ENCODE results near the gene CDCA7.

Gene CDCA7

DNA sequence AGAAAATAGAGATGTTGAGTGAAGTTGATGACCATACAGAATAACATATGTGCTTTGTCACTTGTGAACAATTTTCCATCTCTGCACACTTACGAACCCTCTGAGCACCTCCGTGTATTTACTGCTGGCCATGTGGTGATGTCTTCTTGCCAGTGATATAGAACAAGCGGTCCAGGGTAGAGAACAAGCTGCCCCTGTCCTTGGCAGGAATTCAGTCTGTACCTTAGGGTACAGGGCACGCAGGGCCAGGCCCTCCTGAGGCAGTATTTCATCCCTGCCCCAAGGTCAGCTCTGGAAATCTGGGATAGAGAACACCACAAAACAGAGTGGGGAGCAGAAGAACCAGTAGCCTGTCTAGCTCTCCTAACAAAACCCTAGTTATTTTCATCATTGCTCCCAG, 44.6 kb downstream of the CDCA7 start:
- Histone ChIP-seq H2AFZ (ENCODE audit: low read depth) (no peak overlapping the region), H3K4me2 (no peak overlapping the region), H3K4me3 (IDR thresholded peaks at IDR 0.05; ENCODE audit: insufficient read depth, low read depth, low read length) (no peak overlapping the region), H3K4me1 (ENCODE audit: low read depth, poor library complexity, severe bottlenecking) (peaks cover 3% of the 10 kb centered on the region), H3K79me2 (ENCODE audit: insufficient read depth, low read depth) (no peaks in the 10 kb centered on the region), H3K27ac (no peak overlapping the region), H4K20me1 (ENCODE audit: insufficient read depth) (no peaks in the 10 kb centered on the region), H3K9ac (no peak overlapping the region), H3K27me3 (ENCODE audit: insufficient read depth, low read depth) (no peaks in the 10 kb centered on the region; the same call in 1 of the 2 replicates), H3K36me3 (ENCODE audit: insufficient read depth) (no peaks in the 10 kb centered on the region)
- TF ChIP-seq, protein P1, sequence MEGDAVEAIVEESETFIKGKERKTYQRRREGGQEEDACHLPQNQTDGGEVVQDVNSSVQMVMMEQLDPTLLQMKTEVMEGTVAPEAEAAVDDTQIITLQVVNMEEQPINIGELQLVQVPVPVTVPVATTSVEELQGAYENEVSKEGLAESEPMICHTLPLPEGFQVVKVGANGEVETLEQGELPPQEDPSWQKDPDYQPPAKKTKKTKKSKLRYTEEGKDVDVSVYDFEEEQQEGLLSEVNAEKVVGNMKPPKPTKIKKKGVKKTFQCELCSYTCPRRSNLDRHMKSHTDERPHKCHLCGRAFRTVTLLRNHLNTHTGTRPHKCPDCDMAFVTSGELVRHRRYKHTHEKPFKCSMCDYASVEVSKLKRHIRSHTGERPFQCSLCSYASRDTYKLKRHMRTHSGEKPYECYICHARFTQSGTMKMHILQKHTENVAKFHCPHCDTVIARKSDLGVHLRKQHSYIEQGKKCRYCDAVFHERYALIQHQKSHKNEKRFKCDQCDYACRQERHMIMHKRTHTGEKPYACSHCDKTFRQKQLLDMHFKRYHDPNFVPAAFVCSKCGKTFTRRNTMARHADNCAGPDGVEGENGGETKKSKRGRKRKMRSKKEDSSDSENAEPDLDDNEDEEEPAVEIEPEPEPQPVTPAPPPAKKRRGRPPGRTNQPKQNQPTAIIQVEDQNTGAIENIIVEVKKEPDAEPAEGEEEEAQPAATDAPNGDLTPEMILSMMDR (conservative IDR thresholded peaks at IDR 0.05; ENCODE audit: low read depth, low read length): no peak

DNA sequence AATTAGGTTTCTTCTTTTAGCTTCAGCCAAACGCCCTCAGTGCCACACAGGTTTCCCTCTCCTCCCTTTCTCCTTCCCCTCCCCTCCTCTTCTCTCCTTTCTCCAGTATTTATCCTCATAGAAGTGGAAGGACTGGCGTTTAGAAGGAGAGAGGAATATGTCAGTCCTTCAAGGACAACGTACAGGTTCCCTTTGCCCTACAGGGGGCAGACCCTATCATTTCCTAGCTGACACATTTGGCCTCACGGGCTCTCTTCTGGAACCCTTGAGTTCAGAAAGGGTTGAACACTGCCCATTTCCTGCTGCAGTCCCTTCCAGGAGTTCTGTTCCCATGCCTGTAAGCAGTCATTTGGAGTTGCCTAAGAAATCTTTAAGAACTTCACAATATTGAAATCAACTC, 46.1 kb downstream of the CDCA7 start:
- Histone ChIP-seq H3K27ac (no peak overlapping the region), H3K27me3 (ENCODE audit: insufficient read depth, low read depth) (no peaks in the 10 kb centered on the region; the same call in 1 of the 2 replicates), H3K4me3 (IDR thresholded peaks at IDR 0.05; ENCODE audit: insufficient read depth, low read depth, low read length) (no peak overlapping the region), H3K4me2 (no peak overlapping the region), H4K20me1 (ENCODE audit: insufficient read depth) (no peaks in the 10 kb centered on the region), H3K79me2 (ENCODE audit: insufficient read depth, low read depth) (no peaks in the 10 kb centered on the region), H3K9ac (no peak overlapping the region), H3K36me3 (ENCODE audit: insufficient read depth) (no peaks in the 10 kb centered on the region), H2AFZ (ENCODE audit: low read depth) (no peak overlapping the region), H3K4me1 (ENCODE audit: low read depth, poor library complexity, severe bottlenecking) (peaks cover 3% of the 10 kb centered on the region)
- TF ChIP-seq, protein P1 (conservative IDR thresholded peaks at IDR 0.05; ENCODE audit: low read depth, low read length): peak; percentile 54; the same call in 1 of the 2 replicates

DNA sequence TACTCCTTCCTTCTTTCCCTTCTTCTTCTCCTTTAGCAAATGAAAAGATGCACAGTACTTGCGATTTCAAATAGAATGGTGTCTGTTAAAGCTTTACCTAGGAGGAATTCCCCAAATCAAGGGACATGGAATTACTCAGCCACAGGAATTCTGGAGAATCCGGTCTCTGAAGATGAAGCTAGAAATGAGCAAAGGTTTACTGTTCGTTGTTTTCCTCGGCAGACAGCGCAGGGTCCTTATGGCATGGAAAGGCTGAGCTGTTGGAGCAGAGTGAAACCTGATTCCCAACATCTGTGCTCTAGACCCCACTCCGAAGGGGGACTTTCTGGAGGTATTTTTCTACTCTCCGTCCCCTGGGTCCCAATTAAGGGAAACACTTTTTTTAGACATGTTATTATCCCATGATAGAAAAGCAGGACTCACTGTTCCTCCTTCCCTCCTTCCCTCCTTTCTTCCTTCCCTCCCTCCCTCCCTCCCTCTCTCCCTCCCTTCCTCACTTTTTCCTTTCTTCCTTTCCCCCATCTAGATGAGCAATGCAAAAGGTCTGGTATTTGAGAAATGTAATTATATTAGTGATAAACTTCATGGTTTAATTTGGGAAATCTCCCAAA, 47.1 kb downstream of the CDCA7 start:
- no peak overlapping the region for H3K4me3 ChIP-seq (IDR thresholded peaks at IDR 0.05; ENCODE audit: insufficient read depth, low read depth, low read length)
- TF ChIP-seq, protein P1 (conservative IDR thresholded peaks at IDR 0.05; ENCODE audit: low read depth, low read length): no peak
- H3K4me2 ChIP-seq: peak overlapping the region; percentile 62; the same call in 1 of the 2 replicates
- H3K4me1 ChIP-seq (ENCODE audit: low read depth, poor library complexity, severe bottlenecking): peaks cover 3% of the 10 kb centered on the region
- H3K79me2 ChIP-seq (ENCODE audit: insufficient read depth, low read depth): no peaks in the 10 kb centered on the region
- H3K9ac ChIP-seq: no peak overlapping the region
- H3K27me3 ChIP-seq (ENCODE audit: insufficient read depth, low read depth): no peaks in the 10 kb centered on the region; the same call in 1 of the 2 replicates
- H3K36me3 ChIP-seq (ENCODE audit: insufficient read depth): no peaks in the 10 kb centered on the region
- no peak overlapping the region for H3K27ac ChIP-seq
- no peak overlapping the region for H2AFZ ChIP-seq (ENCODE audit: low read depth)
- H4K20me1 ChIP-seq (ENCODE audit: insufficient read depth): no peaks in the 10 kb centered on the region

DNA sequence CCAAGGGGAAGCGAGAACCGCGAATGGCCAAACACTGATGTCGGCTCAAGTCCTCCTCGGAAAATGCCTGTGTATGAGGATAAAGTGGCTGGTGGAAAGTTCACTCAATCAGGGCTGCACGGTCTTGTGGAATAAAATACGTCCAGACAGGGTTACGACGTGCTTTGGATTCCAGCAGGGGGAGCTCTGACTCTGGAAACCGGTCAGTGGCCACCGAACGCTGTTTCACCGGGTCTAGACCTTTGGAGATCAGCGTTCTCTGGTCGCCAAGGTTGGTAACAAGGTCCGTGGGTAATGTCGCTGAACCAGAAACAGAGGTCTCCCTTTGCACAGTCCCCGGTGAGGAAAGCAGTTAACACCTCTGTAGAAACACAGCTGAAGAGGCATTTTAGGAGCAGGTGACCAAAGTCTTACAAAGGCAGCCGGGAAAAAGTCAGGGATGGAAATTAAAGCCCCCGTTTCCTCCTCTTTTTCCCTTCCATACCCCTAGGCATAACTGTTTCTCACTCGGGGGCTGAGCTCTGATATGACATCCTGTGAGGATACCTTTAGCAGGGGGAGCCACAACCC, 47.8 kb downstream of the CDCA7 start:
- peak overlapping the region; percentile 62; the same call in 1 of the 2 replicates for H3K4me2 ChIP-seq
- H3K27ac ChIP-seq: no peak overlapping the region
- H3K27me3 ChIP-seq (ENCODE audit: insufficient read depth, low read depth): no peaks in the 10 kb centered on the region; the same call in 1 of the 2 replicates
- no peaks in the 10 kb centered on the region for H3K36me3 ChIP-seq (ENCODE audit: insufficient read depth)
- H3K79me2 ChIP-seq (ENCODE audit: insufficient read depth, low read depth): no peaks in the 10 kb centered on the region
- no peak overlapping the region for H3K4me3 ChIP-seq (IDR thresholded peaks at IDR 0.05; ENCODE audit: insufficient read depth, low read depth, low read length)
- no peak overlapping the region for H3K9ac ChIP-seq
- TF ChIP-seq, protein P1 (conservative IDR thresholded peaks at IDR 0.05; ENCODE audit: low read depth, low read length): peak; percentile 96
- peak overlapping the region; percentile 44; the same call in 1 of the 2 replicates for H2AFZ ChIP-seq (ENCODE audit: low read depth)
- H3K4me1 ChIP-seq (ENCODE audit: low read depth, poor library complexity, severe bottlenecking): peaks cover 3% of the 10 kb centered on the region
- H4K20me1 ChIP-seq (ENCODE audit: insufficient read depth): no peaks in the 10 kb centered on the region

Data from KMS-11 (cell line).